OCI-LY1 (cell line): ENCODE data around the gene LRRC28.

Experiments
- H2AFZ ChIP-seq: fragments of 200-600 bp; sonication (generic), shearing (Covaris generic); 2 replicates; pipeline ENCODE4 v1.6.0; 2014; ENCODE audit warnings: antibody characterized with exemption, mild to moderate bottlenecking, low read length
- H3F3A ChIP-seq: fragments of 200-600 bp; sonication (generic), shearing (Covaris generic); 2 replicates; pipeline ENCODE4 v1.6.0; 2014; ENCODE audit warnings: mild to moderate bottlenecking, antibody characterized with exemption, low read length, moderate library complexity; ENCODE audit not compliant: insufficient read depth
- H3K27ac ChIP-seq: fragments of 200-600 bp; sonication (generic); 2 replicates; pipeline ENCODE4 v1.5.1; 2014; ENCODE audit warnings: low read length, mixed run types, mild to moderate bottlenecking, low read depth; ENCODE audit not compliant: poor library complexity, severe bottlenecking
- H3K27me3 ChIP-seq: fragments of 200-600 bp; sonication (generic); 2 replicates; pipeline ENCODE4 v1.6.0; 2014; ENCODE audit warnings: antibody characterized with exemption, mild to moderate bottlenecking, low read length, moderate library complexity; ENCODE audit not compliant: insufficient read depth
- H3K36me3 ChIP-seq: fragments of 200-600 bp; sonication (generic); 2 replicates; pipeline ENCODE4 v1.6.1; 2014; ENCODE audit warnings: mild to moderate bottlenecking, antibody characterized with exemption, low read length, moderate library complexity, mixed read lengths; ENCODE audit not compliant: insufficient read depth
- H3K4me1 ChIP-seq: fragments of 200-600 bp; sonication (generic); 2 replicates; pipeline ENCODE4 v1.5.1; 2014; ENCODE audit warnings: mild to moderate bottlenecking, low read length, moderate library complexity; ENCODE audit not compliant: insufficient read depth, severe bottlenecking
- H3K4me2 ChIP-seq: fragments of 200-600 bp; sonication (generic), shearing (Covaris generic); 2 replicates; pipeline ENCODE4 v1.6.1; 2014; ENCODE audit warnings: low read length
- H3K4me3 ChIP-seq: fragments of 200-600 bp; sonication (generic); 2 replicates; pipeline ENCODE4 v1.5.1; 2014; ENCODE audit warnings: low read length, low read depth, mild to moderate bottlenecking, mixed read lengths; ENCODE audit not compliant: poor library complexity, severe bottlenecking
- H3K79me2 ChIP-seq: fragments of 200-600 bp; shearing (Covaris generic); 2 replicates; pipeline ENCODE4 v1.6.1; 2016; ENCODE audit warnings: mixed run types, low read length, mixed read lengths; ENCODE audit not compliant: insufficient read depth
- H3K9ac ChIP-seq: fragments of 200-600 bp; sonication (generic), shearing (Covaris generic); 2 replicates; pipeline ENCODE4 v1.6.1; 2014; ENCODE audit warnings: mild to moderate bottlenecking, low read length, mixed read lengths
- H3K9me2 ChIP-seq: fragments of 200-600 bp; sonication (generic), shearing (Covaris generic); 2 replicates; pipeline ENCODE4 v1.6.1; 2014; ENCODE audit warnings: low read depth, mild to moderate bottlenecking, low read length, mixed read lengths
- H3K9me3 ChIP-seq: fragments of 200-600 bp; shearing (Covaris generic); 2 replicates; pipeline ENCODE4 v1.6.1; 2014; ENCODE audit warnings: low read length, mixed read lengths
- H4K20me1 ChIP-seq: fragments of 200-600 bp; sonication (generic), shearing (Covaris generic); 2 replicates; pipeline ENCODE4 v1.6.0; 2016; ENCODE audit warnings: mild to moderate bottlenecking, low read length; ENCODE audit not compliant: insufficient read depth
- CTCF ChIP-seq: fragments of 200-600 bp; sonication (generic), shearing (Covaris generic); IDR thresholded peaks from 2 replicates; pipeline ENCODE4 v1.5.1; 2017; ENCODE audit warnings: mild to moderate bottlenecking, antibody characterized with exemption, low read length, moderate library complexity, mixed read lengths
- EZH2 ChIP-seq: fragments of 200-600 bp; sonication (generic), shearing (Covaris generic); IDR thresholded peaks from 2 replicates; pipeline ENCODE4 v1.8.0; 2017; ENCODE audit warnings: borderline replicate concordance, mixed run types, mild to moderate bottlenecking, antibody characterized with exemption, low read length, moderate library complexity, mixed read lengths

Gene LRRC28

DNA sequence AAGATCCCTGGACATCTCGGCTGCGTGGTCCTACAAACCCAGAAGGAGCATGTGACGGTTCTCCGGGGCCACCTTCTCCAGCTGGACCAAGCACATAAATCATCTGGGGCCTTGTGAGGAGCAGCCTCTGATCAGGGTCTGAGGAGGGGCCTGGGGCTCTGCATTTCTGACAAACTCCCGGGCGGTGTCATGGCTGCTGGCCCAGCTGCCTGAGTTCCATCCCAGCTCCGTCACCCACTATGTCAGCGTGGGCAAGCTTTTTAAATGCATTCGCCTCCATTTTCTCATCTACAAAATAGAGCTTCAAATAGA lies 188.2 kb downstream of the LRRC28 start:
- H3K9me2 ChIP-seq: no peaks in the 10 kb centered on the region
- TF ChIP-seq CTCF (no peak), EZH2 (no peak)
- no peak overlapping the region for H3K27ac ChIP-seq
- no peaks in the 10 kb centered on the region for H3F3A ChIP-seq
- H3K9me3 ChIP-seq: no peaks in the 10 kb centered on the region
- no peak overlapping the region for H3K4me2 ChIP-seq
- H3K4me3 ChIP-seq: no peak overlapping the region
- no peak overlapping the region for H3K9ac ChIP-seq
- no peaks in the 10 kb centered on the region for H3K36me3 ChIP-seq
- H3K27me3 ChIP-seq: peaks cover 8% of the 10 kb centered on the region
- H3K79me2 ChIP-seq: no peaks in the 10 kb centered on the region
- no peaks in the 10 kb centered on the region for H4K20me1 ChIP-seq
- peaks cover 7% of the 10 kb centered on the region for H3K4me1 ChIP-seq
- H2AFZ ChIP-seq: no peak overlapping the region

DNA sequence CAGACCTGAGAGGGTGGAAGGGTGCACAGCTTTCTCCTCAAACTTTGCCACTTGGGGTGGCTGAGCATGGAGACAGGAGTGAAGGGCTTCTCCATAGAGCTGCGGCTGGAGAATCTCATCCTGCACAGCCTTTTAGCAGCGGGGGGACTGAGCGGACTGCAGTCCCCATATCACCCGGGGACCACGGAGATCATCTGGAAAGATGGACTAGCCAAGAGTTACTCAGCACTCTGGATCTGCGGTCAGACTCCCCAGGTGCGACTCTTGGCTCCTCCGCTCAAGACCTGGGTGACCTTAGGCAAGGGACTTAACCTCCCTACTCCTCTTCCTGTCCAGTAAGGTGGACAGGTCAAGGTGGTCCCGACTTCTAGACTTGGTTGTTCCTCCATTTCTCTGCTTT lies 188.7 kb downstream of the LRRC28 start:
- H3F3A ChIP-seq: no peaks in the 10 kb centered on the region
- H3K27ac ChIP-seq: no peak overlapping the region
- peaks cover 8% of the 10 kb centered on the region for H3K27me3 ChIP-seq
- no peak overlapping the region for H3K4me2 ChIP-seq
- TF ChIP-seq EZH2 (no peak), CTCF (no peak)
- no peak overlapping the region for H3K4me3 ChIP-seq
- peaks cover 7% of the 10 kb centered on the region for H3K4me1 ChIP-seq
- H2AFZ ChIP-seq: no peak overlapping the region
- H3K9me2 ChIP-seq: no peaks in the 10 kb centered on the region
- no peaks in the 10 kb centered on the region for H3K79me2 ChIP-seq
- no peaks in the 10 kb centered on the region for H4K20me1 ChIP-seq
- no peak overlapping the region for H3K9ac ChIP-seq
- no peaks in the 10 kb centered on the region for H3K9me3 ChIP-seq
- no peaks in the 10 kb centered on the region for H3K36me3 ChIP-seq
